K562 (cell line): Measurements from ENCODE around the gene BRWD1. TPM values are rescaled to one million over a fixed set of nuclear protein-coding genes. Genes with fewer than 3 reads are reported as not detected.

Source experiments
- CBX3 ChIP-seq, 2 experiments: IDR thresholded peaks; 1 replicate in 1 of 2; 2 replicates in 1 of 2; pipeline ENCODE4 v1.6.1; 2012; ENCODE audit warnings: inconsistent platforms in 2 of 2, low read length in 2 of 2, borderline replicate concordance in 1 of 2, control low read depth in 1 of 2
- CEBPB ChIP-seq: fragments of 450-650 bp; IDR thresholded peaks from 2 replicates; pipeline ENCODE4 v1.6.1; 2016; ENCODE audit warnings: missing genetic modification characterization, missing compliant biosample characterization
- CREM ChIP-seq: IDR thresholded peaks from 2 replicates; pipeline ENCODE4 v1.6.1; 2014; ENCODE audit warnings: antibody characterized with exemption, low read depth
- ELF2 ChIP-seq: fragments of 250-450 bp; sonication (Bioruptor Pico); IDR thresholded peaks from 2 replicates; pipeline ENCODE4 v1.5.0; 2021; ENCODE audit warnings: mild to moderate bottlenecking
- EP400 ChIP-seq: fragments of 450-650 bp; IDR thresholded peaks from 2 replicates; pipeline ENCODE4 v1.6.1; 2017; ENCODE audit warnings: antibody characterized with exemption, mild to moderate bottlenecking, moderate library complexity
- ETV5 ChIP-seq: sonication (generic); formaldehyde crosslinking; IDR thresholded peaks from 2 replicates; pipeline ENCODE4 v1.4.0; 2020; ENCODE audit warnings: low read depth, mild to moderate bottlenecking, missing genetic modification reagents
- GABPA ChIP-seq: fragments of 200-800 bp; sonication (Bioruptor generic); conservative IDR thresholded peaks from 2 replicates; pipeline ENCODE4 v1.6.1; 2016; ENCODE audit warnings: low read depth, missing genetic modification characterization, missing compliant biosample characterization
- GTF2F1 ChIP-seq: IDR thresholded peaks from 2 replicates; pipeline ENCODE4 v1.6.1; 2011; ENCODE audit warnings: low read depth, low read length, improper control_type of control experiment
- MAZ ChIP-seq, 2 experiments: fragments of 450-650 bp in 1 of 2; sonication (generic) in 1 of 2; formaldehyde crosslinking; IDR thresholded peaks in 1 of 2; conservative IDR thresholded peaks in 1 of 2; 2 replicates each; pipeline versions ENCODE4 v1.4.0 to v1.5.0; 2020; ENCODE audit warnings: mild to moderate bottlenecking in 1 of 2, missing genetic modification reagents in 1 of 2
- MECOM ChIP-seq: fragments of 250-450 bp; sonication (Bioruptor Pico); IDR thresholded peaks from 2 replicates; pipeline ENCODE4 v1.8.0; 2022; ENCODE audit warnings: inconsistent platforms
- PHF20 ChIP-seq: fragments of 450-650 bp; IDR thresholded peaks from 2 replicates; pipeline ENCODE4 v1.6.1; 2018; ENCODE audit not compliant: partially characterized antibody
- PTRF ChIP-seq: fragments of 450-650 bp; IDR thresholded peaks from 2 replicates; pipeline ENCODE4 v1.6.1; 2016; ENCODE audit warnings: mild to moderate bottlenecking, missing genetic modification characterization, missing compliant biosample characterization
- RBBP5 ChIP-seq: fragments of 200-600 bp; sonication (generic); IDR thresholded peaks from 2 replicates; pipeline ENCODE4 v1.6.1; 2012; ENCODE audit warnings: borderline replicate concordance, mild to moderate bottlenecking, low read length, control low read depth, inconsistent platforms; ENCODE audit not compliant: insufficient read depth, poor library complexity, severe bottlenecking
- SP1 ChIP-seq: sonication (generic); formaldehyde crosslinking; IDR thresholded peaks from 2 replicates; pipeline ENCODE4 v1.8.1; 2022; ENCODE audit warnings: mild to moderate bottlenecking, missing genetic modification reagents
- SPI1 ChIP-seq: IDR thresholded peaks from 2 replicates; pipeline ENCODE4 v1.6.1; 2011; ENCODE audit warnings: low read depth, low read length, control low read depth, borderline replicate concordance
- SRF ChIP-seq, 2 experiments: fragments of 250-450, 450-650 bp in 1 of 2; sonication (Bioruptor Pico) in 1 of 2; sonication (generic) in 1 of 2; formaldehyde crosslinking; IDR thresholded peaks; 2 replicates each; pipeline versions ENCODE4 v1.5.0 to v1.5.1; 2020 to 2022; ENCODE audit warnings: mild to moderate bottlenecking in 1 of 2, missing genetic modification reagents in 1 of 2
- TSHZ1 ChIP-seq: fragments of 250-450 bp; sonication (Bioruptor Pico); IDR thresholded peaks from 2 replicates; pipeline ENCODE4 v1.4.0; 2020; ENCODE audit warnings: mild to moderate bottlenecking, moderate library complexity
- ZNF589 ChIP-seq: fragments of 200-800 bp; sonication (Bioruptor generic); IDR thresholded peaks from 2 replicates; pipeline ENCODE4 v1.6.1; 2016; ENCODE audit warnings: low read depth, missing genetic modification characterization, missing compliant biosample characterization
- polyA plus RNA-seq, 8 experiments: library from polyadenylated mRNA; depleted of rRNA in 4 of 8; stranded (reverse) in 5 of 8; unstranded in 3 of 8; fragments of >200 nt; fragmentation: Nextera tagmentation in 2 of 8; fragmentation: Illumina TruSeq in 1 of 8; extraction: Ambion mirVana in 2 of 8; extraction: Trizol in 1 of 8; gene quantifications; 2 replicates each; pipeline versions ENCODE4 v1.2.1 to v1.2.3, GENCODE V29; 2011 to 2014; ENCODE audit warnings: inconsistent platforms in 1 of 8, missing spikeins in 1 of 8
- total RNA-seq, 7 experiments: library from RNA; depleted of rRNA in 6 of 7; stranded (reverse); fragments of >200 nt in 6 of 7; fragmentation: Illumina TruSeq in 2 of 7; extraction: Trizol in 2 of 7; gene quantifications; 2 replicates each; pipeline versions ENCODE4 v1.2.1 to v1.2.3, GENCODE V29; 2011 to 2021; ENCODE audit warnings: low replicate concordance in 1 of 7
- TF ChIP-seq, protein P1 (sequence below): fragments of 450-650 bp; IDR thresholded peaks from 2 replicates; pipeline ENCODE4 v1.6.1; 2017; ENCODE audit warnings: antibody characterized with exemption, mild to moderate bottlenecking

Gene BRWD1
- total and polyA plus RNA-seq, 9 of the 15 experiments (the other 6 are each of a cell fraction or from before 2014, with no cell fraction given) = 10.1 to 60.2 (median 34.1) TPM

GRCh38 chr21:39317134-39318090, 4.0 kb upstream of the BRWD1 start (continued):
- peak in 1 of 2 experiments; percentile 28; a peak in 1 of 3 replicates for TF ChIP-seq CBX3 (IDR thresholded peaks at IDR 0.05; ENCODE audit: borderline replicate concordance in 1 of 2, low read length in 2 of 2)
- peak; percentile 49; the same call in 1 of the 2 replicates for TF ChIP-seq MECOM
- TF ChIP-seq EP400 = peak; percentile 87
- TF ChIP-seq RBBP5 = peak; percentile 21
- peak; percentile 43; the same call in 1 of the 2 replicates for TF ChIP-seq GABPA (tag)
- peak; percentile 76 for TF ChIP-seq ZNF589 (CRISPR knock-in tag)
- TF ChIP-seq GTF2F1 = 0 out of 2 replicates have a peak, but pooled peaks have one; percentile 49
- no peak for TF ChIP-seq PTRF (tag)
- TF ChIP-seq CREM = peak; percentile 66; the same call in 1 of the 2 replicates
- peak; percentile 98 for TF ChIP-seq SPI1
- TF ChIP-seq PHF20 = no peak
- peak; percentile 83 for TF ChIP-seq CEBPB (tag)
- TF ChIP-seq ETV5 (CRISPR knock-in tag) = no peak
- TF ChIP-seq MAZ (CRISPR knock-in tag; conservative IDR thresholded peaks at IDR 0.05 in 1 of 2, IDR thresholded peaks at IDR 0.05 in 1 of 2) = peak; percentile 31 to 60; a peak in 3 of 4 replicates
- TF ChIP-seq SRF (CRISPR knock-in tag; IDR thresholded peaks at IDR 0.05) = peak; percentile 68 to 78; a peak in 3 of 4 replicates
- TF ChIP-seq SP1 (CRISPR knock-in tag) = peak; percentile 20; the same call in 1 of the 2 replicates
- TF ChIP-seq, protein P1, sequence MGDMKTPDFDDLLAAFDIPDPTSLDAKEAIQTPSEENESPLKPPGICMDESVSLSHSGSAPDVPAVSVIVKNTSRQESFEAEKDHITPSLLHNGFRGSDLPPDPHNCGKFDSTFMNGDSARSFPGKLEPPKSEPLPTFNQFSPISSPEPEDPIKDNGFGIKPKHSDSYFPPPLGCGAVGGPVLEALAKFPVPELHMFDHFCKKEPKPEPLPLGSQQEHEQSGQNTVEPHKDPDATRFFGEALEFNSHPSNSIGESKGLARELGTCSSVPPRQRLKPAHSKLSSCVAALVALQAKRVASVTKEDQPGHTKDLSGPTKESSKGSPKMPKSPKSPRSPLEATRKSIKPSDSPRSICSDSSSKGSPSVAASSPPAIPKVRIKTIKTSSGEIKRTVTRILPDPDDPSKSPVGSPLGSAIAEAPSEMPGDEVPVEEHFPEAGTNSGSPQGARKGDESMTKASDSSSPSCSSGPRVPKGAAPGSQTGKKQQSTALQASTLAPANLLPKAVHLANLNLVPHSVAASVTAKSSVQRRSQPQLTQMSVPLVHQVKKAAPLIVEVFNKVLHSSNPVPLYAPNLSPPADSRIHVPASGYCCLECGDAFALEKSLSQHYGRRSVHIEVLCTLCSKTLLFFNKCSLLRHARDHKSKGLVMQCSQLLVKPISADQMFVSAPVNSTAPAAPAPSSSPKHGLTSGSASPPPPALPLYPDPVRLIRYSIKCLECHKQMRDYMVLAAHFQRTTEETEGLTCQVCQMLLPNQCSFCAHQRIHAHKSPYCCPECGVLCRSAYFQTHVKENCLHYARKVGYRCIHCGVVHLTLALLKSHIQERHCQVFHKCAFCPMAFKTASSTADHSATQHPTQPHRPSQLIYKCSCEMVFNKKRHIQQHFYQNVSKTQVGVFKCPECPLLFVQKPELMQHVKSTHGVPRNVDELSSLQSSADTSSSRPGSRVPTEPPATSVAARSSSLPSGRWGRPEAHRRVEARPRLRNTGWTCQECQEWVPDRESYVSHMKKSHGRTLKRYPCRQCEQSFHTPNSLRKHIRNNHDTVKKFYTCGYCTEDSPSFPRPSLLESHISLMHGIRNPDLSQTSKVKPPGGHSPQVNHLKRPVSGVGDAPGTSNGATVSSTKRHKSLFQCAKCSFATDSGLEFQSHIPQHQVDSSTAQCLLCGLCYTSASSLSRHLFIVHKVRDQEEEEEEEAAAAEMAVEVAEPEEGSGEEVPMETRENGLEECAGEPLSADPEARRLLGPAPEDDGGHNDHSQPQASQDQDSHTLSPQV = peak; percentile 79
- TF ChIP-seq ELF2 (CRISPR knock-in tag) = no peak
- TF ChIP-seq TSHZ1 = peak; percentile 48
